ENCODE results near the gene AXDND1. TPM values are rescaled to one million over a fixed set of nuclear protein-coding genes. Genes with fewer than 3 reads are reported as not detected.
A peak's percentile ranks its signal among the peaks of the same experiment; 100 is the strongest.
"Not testable (repeated sequence)": the region's sequence is repeated elsewhere in the genome, so short reads cannot be mapped to it uniquely, and the experiment has no call there.

AXDND1 gene
- total RNA-seq, 2 donors from 2014 or later = not detected

DNA sequence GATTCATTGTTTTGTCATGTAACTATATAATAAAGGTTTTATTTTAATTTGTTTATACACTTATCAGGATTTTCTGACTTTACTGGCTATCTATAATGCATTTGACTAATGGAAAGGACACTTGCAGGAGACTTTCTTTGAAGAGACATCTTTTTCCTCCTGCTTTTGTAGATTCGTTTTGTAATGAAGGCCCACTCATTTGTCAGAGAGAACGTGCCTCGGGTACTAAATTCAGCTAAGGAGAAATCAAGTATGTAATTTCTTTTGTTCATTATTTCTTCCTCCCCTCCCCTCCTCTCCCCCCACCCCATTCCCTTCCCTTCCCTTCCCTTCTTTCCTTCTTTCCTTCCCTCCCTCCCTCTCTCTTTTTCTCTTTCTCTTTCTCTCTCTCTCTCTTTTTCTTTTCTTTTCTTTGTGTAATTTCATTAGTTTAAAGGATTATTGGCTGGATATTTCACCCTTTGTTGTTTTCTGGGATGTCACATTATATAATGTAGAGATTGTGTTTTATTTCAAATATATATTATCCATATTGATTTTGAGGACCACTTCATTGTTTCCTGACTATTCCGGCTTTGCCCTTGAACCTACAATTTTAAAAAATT lies 23.7 kb upstream of the AXDND1 start:
- peaks cover 31% of the 10 kb centered on the region for H3K36me3 ChIP-seq
- no peaks in the 10 kb centered on the region for H3K27me3 ChIP-seq (replicated peaks; ENCODE audit: insufficient read depth)
- H3K27ac ChIP-seq = no peak overlapping the region
- ATAC-seq (ENCODE audit: insufficient number of reproducible peaks, low FRiP score, low read depth) (no peak), DNase-seq (ENCODE audit: low spot score) (no peak)
- H3K9me3 ChIP-seq = no peaks in the 10 kb centered on the region
- no peak overlapping the region for H3K4me3 ChIP-seq
- H3K4me1 ChIP-seq (ENCODE audit: control insufficient read depth in 1 of 2, low read depth in 2 of 2) = no peaks in the 10 kb centered on the region
- TF ChIP-seq, protein P1, sequence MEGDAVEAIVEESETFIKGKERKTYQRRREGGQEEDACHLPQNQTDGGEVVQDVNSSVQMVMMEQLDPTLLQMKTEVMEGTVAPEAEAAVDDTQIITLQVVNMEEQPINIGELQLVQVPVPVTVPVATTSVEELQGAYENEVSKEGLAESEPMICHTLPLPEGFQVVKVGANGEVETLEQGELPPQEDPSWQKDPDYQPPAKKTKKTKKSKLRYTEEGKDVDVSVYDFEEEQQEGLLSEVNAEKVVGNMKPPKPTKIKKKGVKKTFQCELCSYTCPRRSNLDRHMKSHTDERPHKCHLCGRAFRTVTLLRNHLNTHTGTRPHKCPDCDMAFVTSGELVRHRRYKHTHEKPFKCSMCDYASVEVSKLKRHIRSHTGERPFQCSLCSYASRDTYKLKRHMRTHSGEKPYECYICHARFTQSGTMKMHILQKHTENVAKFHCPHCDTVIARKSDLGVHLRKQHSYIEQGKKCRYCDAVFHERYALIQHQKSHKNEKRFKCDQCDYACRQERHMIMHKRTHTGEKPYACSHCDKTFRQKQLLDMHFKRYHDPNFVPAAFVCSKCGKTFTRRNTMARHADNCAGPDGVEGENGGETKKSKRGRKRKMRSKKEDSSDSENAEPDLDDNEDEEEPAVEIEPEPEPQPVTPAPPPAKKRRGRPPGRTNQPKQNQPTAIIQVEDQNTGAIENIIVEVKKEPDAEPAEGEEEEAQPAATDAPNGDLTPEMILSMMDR (IDR thresholded peaks at IDR 0.05) = no peak

DNA sequence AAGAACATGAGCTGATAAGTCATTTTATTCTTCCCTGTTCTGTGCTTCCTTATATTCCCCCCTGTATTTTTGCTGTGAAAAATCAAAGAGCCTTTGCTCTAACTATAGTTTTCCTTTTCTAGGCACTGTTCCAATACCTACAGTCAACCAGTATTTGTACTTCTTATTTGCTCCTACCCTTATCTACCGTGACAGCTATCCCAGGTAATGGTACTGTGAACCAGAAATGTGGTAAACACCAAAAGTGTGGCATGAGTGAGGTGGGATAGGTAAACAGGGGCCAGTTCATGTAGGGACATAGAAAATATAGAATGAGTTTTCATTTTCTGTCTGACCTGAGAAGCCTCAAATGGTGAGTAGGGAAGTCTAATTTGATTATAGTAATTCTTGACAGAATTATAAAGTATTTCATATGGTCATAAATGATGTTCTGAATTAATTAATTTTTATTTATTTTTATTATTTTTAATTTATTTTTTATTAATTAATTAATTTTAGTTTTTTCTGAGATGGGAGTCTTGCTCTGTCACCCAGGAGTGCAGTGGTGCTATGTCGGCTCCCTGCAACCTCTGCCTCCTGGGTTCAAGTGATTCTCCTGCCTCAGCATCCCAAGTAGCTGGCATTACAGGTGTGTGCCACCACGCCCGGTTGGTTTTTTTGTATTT lies 22.9 kb upstream of the AXDND1 start:
- H3K27me3 ChIP-seq (replicated peaks; ENCODE audit: insufficient read depth) = no peaks in the 10 kb centered on the region
- TF ChIP-seq, protein P1 (IDR thresholded peaks at IDR 0.05) = no peak
- no peaks in the 10 kb centered on the region for H3K9me3 ChIP-seq
- H3K4me1 ChIP-seq (ENCODE audit: control insufficient read depth in 1 of 2, low read depth in 2 of 2) = no peaks in the 10 kb centered on the region
- H3K4me3 ChIP-seq = no peak overlapping the region
- no peak for DNase-seq (ENCODE audit: low spot score)
- H3K27ac ChIP-seq = no peak overlapping the region
- peaks cover 31% of the 10 kb centered on the region for H3K36me3 ChIP-seq
- no peak for ATAC-seq (ENCODE audit: insufficient number of reproducible peaks, low FRiP score, low read depth)

DNA sequence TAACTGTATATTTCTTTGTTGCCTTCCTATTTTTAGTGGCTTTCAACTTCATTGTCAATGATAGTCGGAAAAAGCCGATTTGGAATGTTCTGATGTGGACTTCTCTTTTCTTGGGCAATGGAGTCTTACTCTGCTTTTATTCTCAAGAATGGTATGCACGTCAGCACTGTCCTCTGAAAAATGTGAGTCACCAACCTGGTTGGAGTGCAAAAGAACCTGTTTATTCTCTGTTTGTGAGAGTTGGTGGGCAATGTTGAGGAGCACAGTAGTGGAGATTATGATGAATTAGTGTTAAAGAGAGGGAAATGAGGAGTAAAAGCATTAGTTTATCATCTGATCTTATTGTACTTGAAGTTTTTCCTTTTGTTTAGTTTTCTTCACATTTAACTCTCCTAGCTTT lies 14.5 kb upstream of the AXDND1 start:
- H3K4me3 ChIP-seq = no peak overlapping the region
- TF ChIP-seq, protein P1 (IDR thresholded peaks at IDR 0.05) = no peak
- H3K27ac ChIP-seq = no peak overlapping the region
- H3K4me1 ChIP-seq (ENCODE audit: control insufficient read depth in 1 of 2, low read depth in 2 of 2) = peaks cover 0 to 10% of the 10 kb centered on the region in 2 donors
- no peaks in the 10 kb centered on the region for H3K27me3 ChIP-seq (replicated peaks; ENCODE audit: insufficient read depth)
- ATAC-seq (ENCODE audit: insufficient number of reproducible peaks, low FRiP score, low read depth) (no peak), DNase-seq (ENCODE audit: low spot score) (no peak)
- H3K9me3 ChIP-seq = no peaks in the 10 kb centered on the region
- H3K36me3 ChIP-seq = peaks cover 5% of the 10 kb centered on the region

DNA sequence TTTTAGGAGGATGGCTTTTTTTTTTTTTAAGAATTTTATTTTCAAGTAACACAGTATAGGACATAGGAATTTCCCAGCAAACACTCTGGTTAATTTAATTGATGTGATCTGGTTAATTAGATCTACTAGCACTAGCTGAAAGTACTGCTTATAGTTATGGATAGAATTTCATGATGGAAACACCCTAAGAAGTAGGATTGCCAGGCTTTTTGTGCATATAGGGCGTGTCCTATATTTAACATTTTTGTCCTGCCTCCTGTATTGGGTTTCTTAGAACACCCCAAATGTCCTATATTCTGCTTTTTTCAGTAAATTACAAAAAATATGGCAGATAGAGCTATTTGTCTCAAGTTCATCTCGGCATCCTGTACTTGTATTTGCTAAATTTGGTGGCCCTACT lies 13.5 kb upstream of the AXDND1 start:
- no peaks in the 10 kb centered on the region for H3K27me3 ChIP-seq (replicated peaks; ENCODE audit: insufficient read depth)
- no peaks in the 10 kb centered on the region for H3K36me3 ChIP-seq
- DNase-seq (ENCODE audit: low spot score) (no peak), ATAC-seq (ENCODE audit: insufficient number of reproducible peaks, low FRiP score, low read depth) (no peak)
- H3K27ac ChIP-seq = no peak overlapping the region
- peaks cover 0 to 10% of the 10 kb centered on the region in 2 donors for H3K4me1 ChIP-seq (ENCODE audit: control insufficient read depth in 1 of 2, low read depth in 2 of 2)
- TF ChIP-seq, protein P1 (IDR thresholded peaks at IDR 0.05) = no peak
- H3K9me3 ChIP-seq = no peaks in the 10 kb centered on the region
- H3K4me3 ChIP-seq = no peak overlapping the region

DNA sequence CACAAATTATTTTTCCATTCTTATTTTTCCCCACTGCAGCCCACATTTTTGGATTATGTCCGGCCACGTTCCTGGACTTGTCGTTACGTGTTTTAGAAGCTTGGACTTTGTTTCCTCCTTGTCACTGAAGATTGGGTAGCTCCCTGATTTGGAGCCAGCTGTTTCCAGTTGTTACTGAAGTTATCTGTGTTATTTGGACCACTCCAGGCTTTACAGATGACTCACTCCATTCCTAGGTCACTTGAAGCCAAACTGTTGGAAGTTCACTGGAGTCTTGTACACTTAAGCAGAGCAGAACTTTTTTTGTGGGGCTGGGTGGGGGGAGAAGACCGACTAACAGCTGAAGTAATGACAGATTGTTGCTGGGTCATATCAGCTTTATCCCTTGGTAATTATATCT lies 12.2 kb upstream of the AXDND1 start:
- ATAC-seq (ENCODE audit: insufficient number of reproducible peaks, low FRiP score, low read depth) (peak; percentile 91), DNase-seq (ENCODE audit: low spot score) (peak; percentile 15)
- TF ChIP-seq, protein P1 (IDR thresholded peaks at IDR 0.05) = no peak
- peak overlapping the region in 1 of 2 donors; percentile 7 for H3K27ac ChIP-seq
- peaks cover 0 to 10% of the 10 kb centered on the region in 2 donors for H3K4me1 ChIP-seq (ENCODE audit: control insufficient read depth in 1 of 2, low read depth in 2 of 2)
- no peaks in the 10 kb centered on the region for H3K27me3 ChIP-seq (replicated peaks; ENCODE audit: insufficient read depth)
- no peaks in the 10 kb centered on the region for H3K36me3 ChIP-seq
- H3K9me3 ChIP-seq = no peaks in the 10 kb centered on the region
- H3K4me3 ChIP-seq = no peak overlapping the region

DNA sequence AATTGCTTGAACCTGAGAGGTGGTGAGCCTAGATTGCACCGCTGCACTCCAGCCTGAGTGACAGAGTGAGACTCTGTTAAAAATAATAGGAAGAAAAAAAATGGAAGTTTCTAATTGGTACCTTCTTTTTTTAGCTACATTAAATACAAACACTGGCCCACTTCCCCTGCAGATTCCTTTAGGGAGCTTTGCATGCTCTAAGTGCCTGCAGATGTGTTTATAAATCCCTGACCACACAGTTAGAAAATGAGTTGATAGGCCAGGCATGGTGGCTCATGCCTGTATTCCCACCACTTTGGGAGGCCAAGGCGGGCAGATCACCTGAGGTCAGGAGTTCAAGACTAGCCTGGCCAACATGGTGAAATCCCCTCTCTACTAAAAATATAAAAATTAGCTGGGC lies 4.1 kb upstream of the AXDND1 start:
- not testable (repeated sequence) for DNase-seq (ENCODE audit: low spot score); H3K27me3 ChIP-seq (replicated peaks; ENCODE audit: insufficient read depth); H3K4me3 ChIP-seq; H3K36me3 ChIP-seq; H3K4me1 ChIP-seq (ENCODE audit: control insufficient read depth in 1 of 2, low read depth in 2 of 2); H3K9me3 ChIP-seq; ATAC-seq (ENCODE audit: insufficient number of reproducible peaks, low FRiP score, low read depth); H3K27ac ChIP-seq
